ENCODE measurements around the gene ENOX1.
"Not testable (repeated sequence)": the region's sequence is repeated elsewhere in the genome, so short reads cannot be mapped to it uniquely, and the experiment has no call there.

Gene ENOX1

DNA sequence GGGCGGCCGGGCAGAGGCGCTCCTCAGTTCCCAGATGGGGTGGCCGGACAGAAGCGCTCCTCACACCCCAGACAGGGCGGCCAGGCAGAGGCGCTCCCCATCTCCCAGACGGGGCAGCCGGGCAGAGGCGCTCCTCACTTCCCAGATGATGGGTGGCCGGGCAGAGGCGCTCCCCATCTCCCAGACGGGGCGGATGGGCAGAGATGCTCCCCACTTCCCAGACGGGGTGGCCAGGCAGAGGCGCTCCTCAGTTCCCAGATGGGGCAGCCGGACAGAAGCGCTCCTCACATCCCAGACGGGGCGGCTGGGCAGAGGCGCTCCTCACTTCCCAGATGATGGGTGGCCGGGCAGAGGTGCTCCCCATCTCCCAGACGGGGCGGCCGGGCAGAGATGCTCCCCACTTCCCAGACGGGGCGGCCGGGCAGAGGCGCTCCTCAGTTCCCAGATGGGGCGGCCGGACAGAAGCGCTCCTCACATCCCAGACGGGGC is 370.8 kb downstream of the ENOX1 start:
- H2BK15ac ChIP-seq (ENCODE audit: low read depth, poor library complexity, severe bottlenecking); H3K18ac ChIP-seq (ENCODE audit: low read depth in 1 of 2, low read length in 2 of 2); H3K14ac ChIP-seq (ENCODE audit: low read length in 2 of 2); H2AFZ ChIP-seq (ENCODE audit: low read depth, low read length); H3K23ac ChIP-seq (ENCODE audit: low read length in 2 of 2); H3K9me3 ChIP-seq (ENCODE audit: control insufficient read depth, low read length); H3K27me3 ChIP-seq (ENCODE audit: control insufficient read depth in 1 of 2, insufficient read depth in 1 of 2, low read length in 2 of 2); H3K79me1 ChIP-seq (replicated peaks; ENCODE audit: low read length, poor library complexity, severe bottlenecking); H3K4me1 ChIP-seq (ENCODE audit: control insufficient read depth, insufficient read depth, low read depth, low read length); H3K4ac ChIP-seq (ENCODE audit: low read depth in 1 of 2, low read length in 2 of 2); H2BK5ac ChIP-seq (ENCODE audit: low read depth, low read length, poor library complexity, severe bottlenecking); H3K4me3 ChIP-seq (ENCODE audit: insufficient read depth in 1 of 2, low read depth in 1 of 2, low read length in 2 of 2); H2BK120ac ChIP-seq (ENCODE audit: low read depth, low read length); H3K27ac ChIP-seq (ENCODE audit: low read length, poor library complexity, severe bottlenecking); H4K8ac ChIP-seq (ENCODE audit: low read length); H4K91ac ChIP-seq (ENCODE audit: low read length); H2BK12ac ChIP-seq (ENCODE audit: low read length in 2 of 2); H3K9ac ChIP-seq (ENCODE audit: low read length); H2AK5ac ChIP-seq (ENCODE audit: low read length, severe bottlenecking); H3K4me2 ChIP-seq (ENCODE audit: low read length, poor library complexity, severe bottlenecking); DNase-seq: not testable (repeated sequence)
- H3K36me3 ChIP-seq (ENCODE audit: control insufficient read depth in 1 of 2, insufficient read depth in 2 of 2, low read depth in 1 of 2, low read length in 2 of 2), result peaks cover 0 to 16% of the 10 kb centered on the region in 2 experiments
- WGBS, result 89% methylated on average over 27 of the region's 33 CpGs

DNA sequence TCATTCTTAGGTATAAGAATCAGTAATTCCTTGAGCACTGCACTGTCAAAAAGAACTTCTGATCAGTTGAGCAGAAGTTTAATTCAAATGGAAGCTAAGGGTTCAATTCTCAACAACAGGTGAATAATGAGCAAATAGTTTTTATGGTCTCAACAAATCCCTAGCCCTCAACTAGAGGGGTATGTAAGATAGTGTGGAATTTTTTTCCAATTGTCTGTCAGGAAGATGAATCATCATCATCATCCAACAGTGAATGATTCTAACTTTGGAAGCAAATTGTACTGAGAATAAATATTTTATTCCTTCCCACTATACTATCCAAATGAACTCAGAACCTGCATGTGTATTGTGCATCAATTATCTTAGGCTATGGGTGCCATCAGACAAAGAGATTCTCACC is 372.7 kb downstream of the ENOX1 start:
- no peak overlapping the region for H3K4me2 ChIP-seq (ENCODE audit: low read length, poor library complexity, severe bottlenecking)
- no peaks in the 10 kb centered on the region for H3K4me1 ChIP-seq (ENCODE audit: control insufficient read depth, insufficient read depth, low read depth, low read length)
- H3K36me3 ChIP-seq (ENCODE audit: control insufficient read depth in 1 of 2, insufficient read depth in 2 of 2, low read depth in 1 of 2, low read length in 2 of 2), result peaks cover 0 to 21% of the 10 kb centered on the region in 2 experiments
- H3K23ac ChIP-seq (ENCODE audit: low read length in 2 of 2), result no peak overlapping the region
- no peak overlapping the region for H4K91ac ChIP-seq (ENCODE audit: low read length)
- H2AK5ac ChIP-seq (ENCODE audit: low read length, severe bottlenecking), result no peak overlapping the region
- no peak overlapping the region for H3K4ac ChIP-seq (ENCODE audit: low read depth in 1 of 2, low read length in 2 of 2)
- no peak overlapping the region for H2BK12ac ChIP-seq (ENCODE audit: low read length in 2 of 2)
- H3K4me3 ChIP-seq (ENCODE audit: insufficient read depth in 1 of 2, low read depth in 1 of 2, low read length in 2 of 2), result no peak overlapping the region
- H2BK120ac ChIP-seq (ENCODE audit: low read depth, low read length), result no peak overlapping the region
- no peaks in the 10 kb centered on the region for H3K79me1 ChIP-seq (replicated peaks; ENCODE audit: low read length, poor library complexity, severe bottlenecking)
- no peak for DNase-seq
- H3K27ac ChIP-seq (ENCODE audit: low read length, poor library complexity, severe bottlenecking), result no peak overlapping the region
- no peak overlapping the region for H2BK5ac ChIP-seq (ENCODE audit: low read depth, low read length, poor library complexity, severe bottlenecking)
- no peak overlapping the region for H3K18ac ChIP-seq (ENCODE audit: low read depth in 1 of 2, low read length in 2 of 2)
- no peak overlapping the region for H2AFZ ChIP-seq (ENCODE audit: low read depth, low read length)
- no peak overlapping the region for H4K8ac ChIP-seq (ENCODE audit: low read length)
- H3K9me3 ChIP-seq (ENCODE audit: control insufficient read depth, low read length), result no peaks in the 10 kb centered on the region
- H2BK15ac ChIP-seq (ENCODE audit: low read depth, poor library complexity, severe bottlenecking), result no peak overlapping the region
- H3K9ac ChIP-seq (ENCODE audit: low read length), result no peak overlapping the region
- H3K14ac ChIP-seq (ENCODE audit: low read length in 2 of 2), result no peak overlapping the region
- H3K27me3 ChIP-seq (ENCODE audit: control insufficient read depth in 1 of 2, insufficient read depth in 1 of 2, low read length in 2 of 2), result no peaks in the 10 kb centered on the region

DNA sequence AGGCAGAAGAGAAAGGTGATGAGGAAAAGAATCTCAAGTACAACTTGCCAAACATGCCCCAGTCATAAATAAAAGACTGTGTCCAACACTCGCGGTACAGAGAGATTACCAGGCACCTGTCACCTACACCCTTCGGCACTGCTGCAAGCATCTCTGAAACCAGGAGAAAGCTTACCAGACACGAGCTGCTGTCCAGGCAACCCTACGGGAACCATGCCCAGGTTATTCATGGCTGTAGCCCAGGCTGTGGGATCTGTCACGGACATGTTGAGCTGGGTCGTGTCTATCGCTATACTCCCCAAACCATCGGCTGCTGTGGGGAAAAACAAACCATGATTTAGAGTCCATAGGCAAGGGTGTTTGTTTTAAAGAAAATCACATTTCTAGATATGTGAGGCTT is 375.0 kb downstream of the ENOX1 start:
- H3K14ac ChIP-seq (ENCODE audit: low read length in 2 of 2), result peak overlapping the region in 1 of 2 experiments; percentile 89
- no peaks in the 10 kb centered on the region for H3K4me1 ChIP-seq (ENCODE audit: control insufficient read depth, insufficient read depth, low read depth, low read length)
- H4K8ac ChIP-seq (ENCODE audit: low read length), result no peak overlapping the region
- no peak overlapping the region for H3K9ac ChIP-seq (ENCODE audit: low read length)
- H2BK15ac ChIP-seq (ENCODE audit: low read depth, poor library complexity, severe bottlenecking), result no peak overlapping the region
- H3K4me3 ChIP-seq (ENCODE audit: insufficient read depth in 1 of 2, low read depth in 1 of 2, low read length in 2 of 2), result no peak overlapping the region
- H2AFZ ChIP-seq (ENCODE audit: low read depth, low read length), result no peak overlapping the region
- no peak overlapping the region for H4K91ac ChIP-seq (ENCODE audit: low read length)
- no peak overlapping the region for H2BK120ac ChIP-seq (ENCODE audit: low read depth, low read length)
- H3K36me3 ChIP-seq (ENCODE audit: control insufficient read depth in 1 of 2, insufficient read depth in 2 of 2, low read depth in 1 of 2, low read length in 2 of 2), result peaks cover 0 to 21% of the 10 kb centered on the region in 2 experiments
- H3K9me3 ChIP-seq (ENCODE audit: control insufficient read depth, low read length), result no peaks in the 10 kb centered on the region
- H2AK5ac ChIP-seq (ENCODE audit: low read length, severe bottlenecking), result no peak overlapping the region
- no peaks in the 10 kb centered on the region for H3K79me1 ChIP-seq (replicated peaks; ENCODE audit: low read length, poor library complexity, severe bottlenecking)
- no peaks in the 10 kb centered on the region for H3K27me3 ChIP-seq (ENCODE audit: control insufficient read depth in 1 of 2, insufficient read depth in 1 of 2, low read length in 2 of 2)
- no peak overlapping the region for H2BK5ac ChIP-seq (ENCODE audit: low read depth, low read length, poor library complexity, severe bottlenecking)
- peak overlapping the region in 1 of 2 experiments; percentile 48 for H3K18ac ChIP-seq (ENCODE audit: low read depth in 1 of 2, low read length in 2 of 2)
- no peak overlapping the region for H3K4me2 ChIP-seq (ENCODE audit: low read length, poor library complexity, severe bottlenecking)
- WGBS, result 86% methylated on average over 6 of the region's 9 CpGs
- H2BK12ac ChIP-seq (ENCODE audit: low read length in 2 of 2), result no peak overlapping the region
- no peak for DNase-seq
- no peak overlapping the region for H3K4ac ChIP-seq (ENCODE audit: low read depth in 1 of 2, low read length in 2 of 2)
- H3K27ac ChIP-seq (ENCODE audit: low read length, poor library complexity, severe bottlenecking), result no peak overlapping the region
- H3K23ac ChIP-seq (ENCODE audit: low read length in 2 of 2), result no peak overlapping the region

DNA sequence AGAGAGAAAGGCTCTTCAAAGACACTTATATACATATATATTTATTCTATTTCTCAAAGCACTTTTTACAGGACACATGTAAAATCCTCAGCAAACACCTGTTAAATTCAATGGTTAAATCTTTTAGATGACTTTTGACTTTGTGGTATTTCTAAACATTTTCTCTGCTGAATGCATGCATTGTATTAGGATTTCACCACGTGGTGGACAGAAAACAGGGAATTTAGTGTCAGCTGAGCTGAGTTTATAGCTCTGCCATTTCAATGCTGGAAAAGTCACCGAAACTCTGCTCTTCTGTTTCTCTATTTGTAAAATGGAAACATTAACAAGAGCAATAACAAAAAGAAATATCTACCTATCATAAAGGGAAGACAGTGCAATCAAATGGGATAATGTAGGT is 375.6 kb downstream of the ENOX1 start:
- no peak overlapping the region for H3K27ac ChIP-seq (ENCODE audit: low read length, poor library complexity, severe bottlenecking)
- no peak overlapping the region for H2AK5ac ChIP-seq (ENCODE audit: low read length, severe bottlenecking)
- H2BK120ac ChIP-seq (ENCODE audit: low read depth, low read length), result no peak overlapping the region
- no peaks in the 10 kb centered on the region for H3K79me1 ChIP-seq (replicated peaks; ENCODE audit: low read length, poor library complexity, severe bottlenecking)
- no peak overlapping the region for H2BK5ac ChIP-seq (ENCODE audit: low read depth, low read length, poor library complexity, severe bottlenecking)
- H3K23ac ChIP-seq (ENCODE audit: low read length in 2 of 2), result no peak overlapping the region
- no peaks in the 10 kb centered on the region for H3K9me3 ChIP-seq (ENCODE audit: control insufficient read depth, low read length)
- DNase-seq, result no peak
- peaks cover 0 to 21% of the 10 kb centered on the region in 2 experiments for H3K36me3 ChIP-seq (ENCODE audit: control insufficient read depth in 1 of 2, insufficient read depth in 2 of 2, low read depth in 1 of 2, low read length in 2 of 2)
- H4K91ac ChIP-seq (ENCODE audit: low read length), result no peak overlapping the region
- no peak overlapping the region for H3K18ac ChIP-seq (ENCODE audit: low read depth in 1 of 2, low read length in 2 of 2)
- H3K4me1 ChIP-seq (ENCODE audit: control insufficient read depth, insufficient read depth, low read depth, low read length), result no peaks in the 10 kb centered on the region
- H4K8ac ChIP-seq (ENCODE audit: low read length), result no peak overlapping the region
- no peak overlapping the region for H3K4me3 ChIP-seq (ENCODE audit: insufficient read depth in 1 of 2, low read depth in 1 of 2, low read length in 2 of 2)
- H2BK12ac ChIP-seq (ENCODE audit: low read length in 2 of 2), result no peak overlapping the region
- H3K14ac ChIP-seq (ENCODE audit: low read length in 2 of 2), result no peak overlapping the region
- no peak overlapping the region for H3K4ac ChIP-seq (ENCODE audit: low read depth in 1 of 2, low read length in 2 of 2)
- H2AFZ ChIP-seq (ENCODE audit: low read depth, low read length), result no peak overlapping the region
- no peak overlapping the region for H3K4me2 ChIP-seq (ENCODE audit: low read length, poor library complexity, severe bottlenecking)
- 42% methylated on average over 1 of the region's 2 CpGs for WGBS
- H3K9ac ChIP-seq (ENCODE audit: low read length), result no peak overlapping the region
- no peaks in the 10 kb centered on the region for H3K27me3 ChIP-seq (ENCODE audit: control insufficient read depth in 1 of 2, insufficient read depth in 1 of 2, low read length in 2 of 2)
- no peak overlapping the region for H2BK15ac ChIP-seq (ENCODE audit: low read depth, poor library complexity, severe bottlenecking)

All from mesenchymal stem cell (in vitro differentiated cells and primary cell).